SW 1271 (cell line): ENCODE measurements around the gene MVB12A.

Source experiments
- DNase-seq, 2 experiments: peaks; one replicate each; lab custom pipeline; 2025; lab: John Stamatoyannopoulos, UW

Gene MVB12A

DNA sequence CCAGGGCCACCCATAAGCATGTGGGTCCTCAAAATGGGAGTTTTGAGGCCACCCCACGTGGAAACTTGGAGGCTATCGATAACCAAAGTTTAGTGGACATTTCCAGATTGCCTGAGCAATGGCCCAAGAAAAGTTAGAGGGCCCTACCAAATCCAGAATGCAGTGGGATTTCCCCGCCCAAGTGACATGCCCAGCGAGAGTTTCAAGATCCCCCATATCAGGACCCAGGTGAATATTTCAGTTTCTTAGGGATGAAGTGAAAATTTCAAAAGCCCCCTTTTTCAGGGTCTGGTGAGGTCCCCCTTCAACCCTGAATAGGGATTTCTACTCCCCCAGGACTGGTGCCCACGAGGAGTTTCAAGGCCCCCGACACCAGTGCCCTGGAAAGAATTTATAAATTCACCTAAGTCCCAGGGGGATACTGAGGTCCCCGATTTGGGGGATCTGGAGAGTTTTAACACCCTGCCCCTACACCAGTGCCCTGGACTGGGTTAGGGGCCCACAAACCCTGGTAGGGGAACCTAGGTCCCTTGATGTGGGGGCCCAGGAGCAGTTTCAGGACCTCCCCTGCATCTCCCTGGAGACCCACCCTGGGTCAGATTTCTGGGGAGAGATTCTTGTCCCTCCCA is 15.1 kb upstream of the MVB12A start:
- DNase-seq = no peak

GRCh38 chr19:17405250-17406045 is 14.4 kb upstream of the MVB12A start, which contains the start of gene BST2:
Gene BST2 (minus strand): TSS chr19:17405630. CDS start chr19:17405575, 55 bp downstream.
- peak in 1 of 2 experiments; percentile 73 for DNase-seq

- no peak for DNase-seq
These were observed 13.6 kb upstream of the MVB12A start for GRCh38 chr19:17406046-17406886.

DNA sequence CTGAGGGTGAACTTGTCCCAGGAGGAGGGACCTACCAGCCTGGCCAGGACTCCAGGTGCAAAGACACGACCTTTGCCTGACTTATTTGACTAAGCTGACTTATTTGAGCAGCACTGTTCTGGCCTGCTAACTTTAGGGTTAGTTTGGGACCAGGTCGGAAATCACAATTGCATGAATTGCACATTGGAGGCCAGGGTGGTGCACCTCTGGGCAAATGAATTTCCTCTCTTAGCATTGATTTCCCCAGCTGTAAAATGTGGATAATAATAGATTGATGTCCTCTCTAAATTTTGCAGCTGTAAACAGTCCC is 13.0 kb upstream of the MVB12A start:
- no peak for DNase-seq

DNA sequence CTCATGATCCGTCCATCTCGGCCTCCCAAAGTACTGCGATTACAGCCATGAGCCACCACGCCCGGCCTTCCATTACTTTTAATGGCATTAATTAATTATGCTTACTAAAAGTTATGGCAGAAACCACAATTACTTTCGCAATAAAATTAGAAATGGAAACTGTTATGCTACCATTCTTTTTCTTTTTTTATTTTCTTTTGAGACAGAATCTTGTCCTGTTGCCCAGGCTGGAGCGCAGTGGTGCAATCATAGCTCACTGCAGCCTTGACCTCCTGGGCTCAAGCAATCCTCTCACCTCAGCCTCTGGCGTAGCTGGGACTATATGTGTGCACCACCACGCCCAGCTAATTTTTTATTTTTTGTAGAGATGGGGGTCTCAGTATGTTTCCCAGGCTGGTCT is 9.9 kb upstream of the MVB12A start:
- DNase-seq = no peak

- DNase-seq = no peak
These were observed 8.0 kb upstream of the MVB12A start for GRCh38 chr19:17411801-17412200.

DNA sequence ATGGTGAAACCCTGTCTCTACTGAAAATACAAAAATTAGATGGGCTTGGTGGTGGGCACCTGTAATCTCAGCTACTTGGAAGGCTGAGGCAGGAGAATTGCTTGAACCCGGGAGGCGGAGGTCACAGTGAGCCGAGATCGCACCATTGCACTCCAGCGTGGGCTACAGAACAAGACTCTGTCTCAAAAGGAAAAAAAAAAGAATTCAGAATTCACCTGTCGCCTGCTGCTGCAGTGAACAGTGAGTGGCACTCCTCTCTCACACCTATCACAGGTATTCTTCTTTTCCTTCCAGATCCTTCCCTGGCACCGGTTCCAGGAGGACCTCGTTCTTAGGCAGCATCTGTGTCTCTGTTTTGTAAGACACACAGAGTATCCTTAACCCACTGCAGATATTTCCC is 5.8 kb upstream of the MVB12A start:
- DNase-seq = no peak

GRCh38 chr19:17415121-17415520 is 4.7 kb upstream of the MVB12A start:
- DNase-seq = no peak

DNA sequence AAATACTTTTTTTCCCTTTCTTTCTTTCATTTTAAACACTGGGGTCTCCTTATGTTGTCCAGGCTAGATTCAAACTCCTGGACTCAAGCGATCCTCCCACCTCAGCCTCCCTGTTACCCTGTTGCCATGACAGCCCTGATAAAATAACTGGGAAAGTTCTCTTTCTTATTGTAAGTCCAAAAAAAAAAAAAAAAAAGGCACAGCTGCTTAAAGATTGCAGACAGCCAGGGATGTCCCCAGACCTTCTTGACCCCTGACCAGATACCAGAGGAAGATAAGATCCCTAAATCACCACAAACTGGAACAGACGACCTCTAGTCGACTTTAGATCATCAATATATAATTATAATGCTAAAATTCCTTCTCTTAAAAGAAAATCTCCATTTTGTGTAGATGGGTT is 1.1 kb upstream of the MVB12A start:
- no peak for DNase-seq

DNA sequence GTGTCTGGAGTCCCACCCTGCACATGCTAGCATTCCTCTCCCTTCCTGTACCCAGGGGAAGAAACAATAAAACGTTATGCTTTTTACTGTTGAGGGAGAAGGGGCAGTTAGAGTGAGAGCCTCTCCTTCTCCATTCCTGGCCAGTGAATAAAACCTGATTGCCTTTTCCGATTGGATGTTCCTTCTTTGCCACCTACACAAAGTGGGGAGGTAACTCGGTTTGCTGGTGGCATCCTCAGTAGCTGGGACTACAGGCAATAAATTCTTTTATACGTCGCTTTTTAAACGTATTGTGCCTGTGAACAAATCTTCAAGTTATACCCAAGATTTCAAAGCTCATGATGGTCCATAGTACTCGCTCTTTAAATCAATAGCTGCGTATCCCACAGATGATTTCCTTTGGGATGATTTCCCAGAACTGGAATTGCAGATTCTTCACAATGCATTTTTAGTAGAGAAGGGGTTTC is 660 bp upstream of the MVB12A start:
- no peak for DNase-seq

- peak in 1 of 2 experiments; percentile 61 for DNase-seq
These were observed 653 bp downstream of the MVB12A start for GRCh38 chr19:17420475-17420924.

DNA sequence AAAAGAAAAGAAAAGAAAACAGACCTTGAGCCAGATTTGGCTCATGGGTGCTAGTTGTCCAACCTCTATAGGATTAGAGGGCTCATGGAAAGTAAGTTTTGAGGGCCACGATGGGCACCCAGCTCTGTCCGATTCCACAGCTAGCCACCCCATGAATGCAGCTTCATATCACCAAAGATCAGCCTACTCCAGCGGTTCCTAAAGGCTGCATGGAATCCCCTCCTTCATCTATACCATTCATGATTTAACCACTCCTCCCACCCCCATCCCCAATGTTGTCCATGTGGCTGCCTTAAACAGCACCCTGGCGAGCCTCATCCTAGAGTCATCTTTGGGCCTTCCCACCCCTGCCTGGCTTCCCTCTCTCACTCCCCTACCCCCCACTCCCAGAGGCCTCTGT is 2.1 kb downstream of the MVB12A start:
- DNase-seq = no peak

DNA sequence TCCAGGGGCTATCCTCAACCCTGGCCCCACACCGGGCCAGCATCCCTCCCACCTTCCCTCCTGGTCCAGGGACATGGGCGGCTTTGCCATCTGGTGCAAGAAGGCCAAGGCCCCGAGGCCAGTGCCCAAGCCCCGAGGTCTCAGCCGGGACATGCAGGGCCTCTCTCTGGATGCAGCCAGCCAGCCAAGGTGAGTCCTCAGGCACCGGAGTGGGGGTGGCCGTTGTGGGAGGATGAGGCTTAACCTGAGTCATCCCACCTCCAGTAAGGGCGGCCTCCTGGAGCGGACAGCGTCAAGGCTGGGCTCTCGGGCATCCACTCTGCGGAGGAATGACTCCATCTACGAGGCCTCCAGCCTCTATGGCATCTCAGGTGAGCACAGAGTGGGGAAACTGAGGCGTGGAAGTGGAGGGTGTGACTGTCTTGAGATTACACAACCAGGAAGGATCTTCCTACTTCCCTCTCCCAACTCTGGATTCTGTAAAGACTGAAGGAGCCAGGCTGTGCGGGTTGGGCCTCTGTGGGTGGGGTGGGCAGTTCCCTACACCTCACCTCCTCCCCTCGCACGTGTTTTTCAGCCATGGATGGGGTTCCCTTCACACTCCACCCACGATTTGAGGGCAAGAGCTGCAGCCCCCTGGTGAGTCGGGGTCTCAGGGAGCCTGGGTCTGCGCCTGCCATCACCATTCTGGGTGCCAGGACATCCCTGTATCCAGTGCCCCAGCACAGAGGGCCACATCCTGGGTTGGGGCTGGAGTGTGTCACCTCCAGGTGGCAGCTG is 3.8 kb downstream of the MVB12A start:
- DNase-seq = no peak

DNA sequence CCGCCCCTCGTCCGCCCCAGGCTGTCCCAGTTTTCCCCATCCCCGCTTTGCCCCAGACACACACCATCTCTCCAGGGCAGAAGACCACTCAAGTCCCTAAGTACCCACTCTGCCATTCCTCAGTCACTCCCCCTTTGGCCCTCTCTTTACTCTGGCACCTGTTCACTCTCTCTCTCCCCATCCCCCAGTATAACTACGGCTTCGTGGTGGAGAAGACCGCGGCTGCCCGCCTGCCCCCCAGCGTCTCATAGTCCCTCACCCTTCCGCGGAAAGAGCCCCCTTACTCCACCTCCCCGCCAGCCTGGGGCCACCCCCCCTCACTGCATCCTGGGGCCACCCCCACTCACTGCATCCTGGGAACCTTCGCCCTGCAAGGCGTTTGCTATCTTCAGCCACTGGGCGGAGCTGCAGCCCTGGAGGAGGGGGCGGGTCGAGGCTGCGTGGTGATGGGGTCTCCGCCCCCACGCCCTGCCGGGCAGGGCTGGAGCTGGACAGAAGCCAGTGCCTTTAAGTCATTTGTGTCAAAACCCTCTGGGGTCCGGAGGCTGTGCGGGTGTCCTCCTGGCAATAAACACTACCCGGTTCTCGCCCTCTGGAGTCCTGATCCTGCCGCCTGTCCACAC is 5.0 kb downstream of the MVB12A start:
- DNase-seq = peak in 1 of 2 experiments; percentile 38

DNA sequence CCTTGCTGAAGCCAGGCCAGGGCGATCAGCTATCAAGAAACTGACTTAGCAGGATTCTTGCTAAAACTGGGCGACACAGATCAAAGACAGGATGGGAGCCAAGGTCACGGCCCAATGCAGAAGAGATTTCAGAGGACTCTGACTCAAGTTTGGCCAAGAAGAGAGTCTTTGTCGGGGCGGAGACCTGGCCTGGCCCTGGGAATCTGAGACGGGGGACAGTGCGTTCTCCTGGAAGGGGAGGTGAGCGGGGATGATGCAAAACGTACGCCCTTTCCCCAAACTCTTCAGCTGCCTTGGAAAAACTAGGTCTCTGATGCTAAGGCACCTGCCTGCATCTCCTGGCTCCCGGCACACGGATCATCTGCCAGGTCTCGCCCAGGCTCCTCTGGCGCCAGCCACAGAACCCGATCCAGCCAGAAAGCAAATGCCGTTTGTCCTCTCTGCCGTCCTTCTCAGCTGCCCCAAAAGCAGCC is 9.8 kb downstream of the MVB12A start:
- DNase-seq = no peak

DNA sequence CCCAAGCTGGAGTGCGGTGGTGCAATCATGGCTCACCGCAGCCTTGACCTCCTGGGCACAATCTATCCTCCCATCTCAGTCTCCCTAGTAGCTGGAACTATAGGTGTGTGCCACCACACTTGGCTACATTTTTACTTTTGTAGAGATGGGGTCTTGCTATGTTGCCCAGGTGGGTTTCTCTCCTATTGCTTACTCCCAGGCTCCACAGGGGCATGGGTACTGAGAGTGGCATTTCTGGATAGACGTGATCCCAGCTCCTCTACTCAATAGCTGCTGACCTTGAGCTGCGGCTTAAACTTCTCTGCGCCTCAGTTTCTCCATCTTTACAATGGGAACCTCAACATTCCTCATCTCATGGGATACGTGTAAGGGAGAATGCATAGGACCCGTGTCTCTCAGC is 11.6 kb downstream of the MVB12A start:
- no peak for DNase-seq

- no peak for DNase-seq
These were observed 15.4 kb downstream of the MVB12A start for GRCh38 chr19:17435218-17435617.

GRCh38 chr19:17436094-17436873 is 16.4 kb downstream of the MVB12A start:
- no peak for DNase-seq

- DNase-seq = no peak
These were observed 17.0 kb downstream of the MVB12A start for GRCh38 chr19:17436874-17437267.

GRCh38 chr19:17441241-17442021 is 21.6 kb downstream of the MVB12A start:
- peak in 1 of 2 experiments; percentile 25 for DNase-seq
